NCI-H1105 treated with DMSO at 0.1 percent for 48 hours (cell line): Measurements from ENCODE around the gene MTHFSD.

Experiments used
- DNase-seq: peaks from one replicate; lab custom pipeline; 2025; lab: John Stamatoyannopoulos, UW

MTHFSD gene

DNA sequence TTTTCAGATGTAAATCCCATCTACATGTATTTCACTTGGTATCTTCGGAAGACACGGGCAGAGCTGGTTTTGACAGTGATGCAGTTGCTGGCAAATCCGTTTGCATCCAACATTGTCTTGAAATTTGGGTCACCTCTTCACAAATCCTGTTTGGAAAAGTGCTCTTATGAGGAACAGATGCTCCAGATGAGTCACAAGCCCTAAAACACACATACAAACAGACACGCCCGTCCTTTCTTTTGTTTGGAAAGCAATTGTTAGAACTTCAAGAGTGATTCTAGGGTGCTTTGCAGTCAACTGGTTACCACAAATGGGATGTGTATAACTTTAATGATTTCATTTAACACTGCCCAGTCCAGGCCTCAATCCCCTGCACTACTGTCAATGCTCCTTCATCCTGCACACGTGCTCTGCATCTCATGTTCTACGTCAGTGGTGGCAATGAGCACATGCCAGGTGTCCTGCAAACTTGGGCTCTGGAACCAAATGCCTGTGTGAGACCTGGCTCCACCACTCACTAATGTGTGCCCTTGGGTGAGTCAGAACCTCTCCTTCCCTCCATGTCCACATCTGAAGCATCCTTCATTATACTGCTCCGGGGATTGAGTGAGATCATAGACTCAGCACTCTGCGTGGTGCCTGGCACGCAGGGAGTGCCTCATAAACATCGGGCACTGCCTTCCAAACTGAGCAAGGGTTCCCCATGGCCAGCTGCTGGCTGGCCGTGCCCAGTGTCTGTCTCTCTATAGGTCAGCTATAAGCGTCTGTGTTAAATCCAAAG is 64.0 kb downstream of the MTHFSD start:
- no peak for DNase-seq

DNA sequence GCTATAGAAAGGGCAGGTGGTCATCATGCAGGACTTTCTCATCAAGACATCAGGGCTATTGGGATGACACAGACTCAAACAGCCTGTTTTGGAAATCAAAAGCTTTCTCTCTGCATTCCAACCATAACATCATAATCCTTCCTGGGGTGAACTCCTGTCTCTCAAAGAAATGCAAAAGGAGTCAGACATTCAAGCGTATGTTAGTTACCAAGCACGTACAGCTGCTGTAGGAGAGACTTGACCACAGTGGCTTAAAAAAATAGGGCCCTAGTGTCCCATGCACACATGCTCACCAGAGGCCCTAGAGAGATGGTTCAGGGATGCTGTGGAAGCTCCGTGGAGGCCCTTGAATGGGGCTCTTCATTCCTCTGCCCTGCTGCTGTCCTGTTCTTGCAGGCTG is 69.3 kb downstream of the MTHFSD start:
- DNase-seq = no peak

DNA sequence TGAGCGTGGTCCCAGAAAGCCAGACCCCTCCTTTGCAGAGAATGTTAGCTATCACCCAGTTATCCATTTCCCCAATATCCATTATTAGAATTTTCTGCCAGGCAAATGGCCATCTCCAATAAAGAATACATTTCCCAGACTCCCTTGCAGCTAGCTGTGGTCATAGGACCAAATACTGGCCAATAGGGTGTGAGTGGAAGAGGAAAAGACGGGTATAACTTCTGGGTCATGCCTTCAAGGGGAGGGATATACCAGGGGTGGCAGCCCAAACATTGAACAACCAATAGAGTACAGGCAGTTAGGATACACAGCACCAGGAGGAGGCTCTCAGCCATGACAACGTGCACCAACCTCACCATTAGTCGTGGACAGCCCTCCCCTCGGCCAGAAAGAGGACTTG is 70.8 kb downstream of the MTHFSD start:
- DNase-seq = no peak

DNA sequence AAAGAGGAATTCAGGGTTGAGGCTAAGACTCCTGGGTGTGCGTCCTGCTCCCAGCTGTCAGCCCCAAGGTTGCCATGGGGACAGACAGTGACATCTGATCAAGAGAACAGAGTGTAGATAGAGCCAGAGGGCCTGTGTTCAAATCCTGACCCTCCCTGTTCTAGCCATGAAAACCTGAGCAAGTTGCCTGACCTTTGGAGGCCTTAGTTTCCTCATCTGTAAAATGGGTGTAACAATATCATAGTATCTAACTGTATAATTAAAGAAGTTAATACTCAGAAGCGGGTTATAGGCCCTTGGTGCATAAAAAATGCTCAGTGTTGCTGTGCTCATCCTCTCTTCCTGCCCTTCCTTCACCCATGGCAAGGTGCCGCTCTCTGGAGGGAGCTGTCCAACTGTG is 73.4 kb downstream of the MTHFSD start:
- no peak for DNase-seq

DNA sequence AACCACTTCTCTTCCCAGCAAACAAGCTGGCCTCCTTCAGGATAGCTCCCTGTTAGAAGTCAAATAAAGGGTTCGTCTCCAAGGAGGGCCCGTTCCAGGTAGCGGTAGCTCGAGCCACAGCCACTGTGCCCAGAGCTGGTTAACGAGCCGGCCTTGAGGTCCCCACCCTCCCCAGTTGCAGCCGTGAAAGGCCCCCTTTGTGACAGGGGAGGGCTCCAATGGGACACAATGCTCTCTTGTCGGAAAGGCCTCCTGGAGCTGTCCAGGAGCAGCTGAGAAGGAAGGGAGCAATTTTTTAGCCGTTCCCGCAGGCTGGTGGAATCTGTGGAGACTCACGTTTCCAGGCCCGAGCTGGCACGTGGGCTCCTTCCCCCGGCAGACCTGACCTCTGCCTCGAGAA is 74.6 kb downstream of the MTHFSD start:
- no peak for DNase-seq
